Keratinocyte (primary cell): Measurements from ENCODE around the gene ABAT. TPM values are rescaled to one million over a fixed set of nuclear protein-coding genes. Genes with fewer than 3 reads are reported as not detected.

Experiments
- DNase-seq: peaks from one replicate; pipeline ENCODE4 v3.0.0-alpha.2; 2011; ENCODE audit warnings: low read depth, missing footprints, low spot score
- FAIRE-seq: peaks from 2 replicates; lab custom pipeline; 2011; peaks lifted over from hg19 to GRCh38; lab: Jason Lieb, UNC
- H2AFZ ChIP-seq: 2 replicates; pipeline ENCODE4 v1.6.0; 2012; ENCODE audit warnings: low read length, control low read depth, inconsistent platforms; ENCODE audit not compliant: control insufficient read depth
- H3K27ac ChIP-seq: 2 replicates; pipeline ENCODE4 v1.5.1; 2011; ENCODE audit warnings: low read length; ENCODE audit not compliant: control insufficient read depth, insufficient read depth
- H3K27me3 ChIP-seq: 3 replicates; pipeline ENCODE4 v1.6.0; 2011; ENCODE audit warnings: low read length; ENCODE audit not compliant: control insufficient read depth, insufficient read depth; ENCODE audit errors: extremely low read depth
- H3K36me3 ChIP-seq, 2 experiments: 2 replicates in 1 of 2; 3 replicates in 1 of 2; pipeline ENCODE4 v1.5.1; 2011; ENCODE audit warnings: low read length in 2 of 2, mild to moderate bottlenecking in 1 of 2; ENCODE audit not compliant: control insufficient read depth in 2 of 2, insufficient read depth in 2 of 2; ENCODE audit errors: extremely low read depth in 1 of 2
- H3K4me1 ChIP-seq: 3 replicates; pipeline ENCODE4 v1.5.1; 2011; ENCODE audit warnings: low read length; ENCODE audit not compliant: control insufficient read depth, insufficient read depth; ENCODE audit errors: extremely low read depth
- H3K4me2 ChIP-seq: 3 replicates; pipeline ENCODE4 v1.6.0; 2011; ENCODE audit warnings: low read depth, low read length; ENCODE audit not compliant: control insufficient read depth, insufficient read depth; ENCODE audit errors: extremely low read depth
- H3K4me3 ChIP-seq, 3 experiments: fragments of 200-600 bp in 1 of 3; sonication (generic) in 1 of 3; 2 replicates in 2 of 3; 3 replicates in 1 of 3; pipeline ENCODE4 v1.5.1; 2011 to 2016; ENCODE audit warnings: low read length in 3 of 3, mild to moderate bottlenecking in 3 of 3, control low read depth in 2 of 3, inconsistent platforms in 1 of 3, low read depth in 1 of 3, mixed read lengths in 1 of 3, mixed run types in 1 of 3, moderate library complexity in 1 of 3; ENCODE audit not compliant: control insufficient read depth in 2 of 3, insufficient read depth in 2 of 3; ENCODE audit errors: extremely low read depth in 1 of 3
- H3K79me2 ChIP-seq: 2 replicates; pipeline ENCODE4 v1.6.0; 2012; ENCODE audit warnings: low read length; ENCODE audit not compliant: control insufficient read depth, insufficient read depth
- H3K9ac ChIP-seq: 3 replicates; pipeline ENCODE4 v1.6.0; 2011; ENCODE audit warnings: low read length; ENCODE audit not compliant: control insufficient read depth, insufficient read depth; ENCODE audit errors: extremely low read depth
- H3K9me1 ChIP-seq: 3 replicates; pipeline ENCODE4 v1.6.0; 2011; ENCODE audit warnings: low read length; ENCODE audit not compliant: control insufficient read depth, insufficient read depth; ENCODE audit errors: extremely low read depth
- H3K9me3 ChIP-seq: 2 replicates; pipeline ENCODE4 v1.5.1; 2012; ENCODE audit warnings: low read depth, low read length; ENCODE audit not compliant: control insufficient read depth
- H4K20me1 ChIP-seq: 3 replicates; pipeline ENCODE4 v1.6.0; 2011; ENCODE audit warnings: low read length; ENCODE audit not compliant: control insufficient read depth, insufficient read depth; ENCODE audit errors: extremely low read depth
- CTCF ChIP-seq, 3 experiments: IDR thresholded peaks in 1 of 3; conservative IDR thresholded peaks in 1 of 3; optimal IDR thresholded peaks in 1 of 3; 2 replicates in 2 of 3; 3 replicates in 1 of 3; pipeline versions ENCODE3 to v1.5.1; 2011; ENCODE audit warnings: low read length in 3 of 3, mild to moderate bottlenecking in 3 of 3, moderate library complexity in 2 of 3, control low read depth in 1 of 3, inconsistent platforms in 1 of 3; ENCODE audit not compliant: insufficient read depth in 2 of 3; ENCODE audit errors: extremely low read depth in 1 of 3
- EZH2 ChIP-seq: IDR thresholded peaks from one replicate; pipeline ENCODE4 v1.6.1; 2012; ENCODE audit warnings: inconsistent platforms, mild to moderate bottlenecking, low read length, moderate library complexity
- dilution Hi-C: fragments of 300-500 bp; cut with MboI; formaldehyde crosslinking; loops from one replicate; pipeline ENCODE4 v1.7.0; 2020; ENCODE audit warnings: low sequenced_read_pairs; ENCODE audit not compliant: extremely low pct_ligation_motif_present
- polyA plus RNA-seq, 5 experiments: library from polyadenylated mRNA; depleted of rRNA in 3 of 5; stranded (reverse) in 3 of 5; stranded (forward) in 1 of 5; unstranded in 1 of 5; fragments of >200 nt; gene quantifications; 1 replicate in 1 of 5; 2 replicates in 3 of 5; 3 replicates in 1 of 5; pipeline versions ENCODE4 v1.2.1 to v1.2.3, GENCODE V29; 2011 to 2012; ENCODE audit warnings: missing spikeins in 2 of 5, low read depth in 1 of 5, low replicate concordance in 1 of 5

ABAT gene
- polyA plus RNA-seq, 1 donor (not counting 4 experiments of a cell fraction or from before 2014, with no cell fraction given) = 13.7 TPM

DNA sequence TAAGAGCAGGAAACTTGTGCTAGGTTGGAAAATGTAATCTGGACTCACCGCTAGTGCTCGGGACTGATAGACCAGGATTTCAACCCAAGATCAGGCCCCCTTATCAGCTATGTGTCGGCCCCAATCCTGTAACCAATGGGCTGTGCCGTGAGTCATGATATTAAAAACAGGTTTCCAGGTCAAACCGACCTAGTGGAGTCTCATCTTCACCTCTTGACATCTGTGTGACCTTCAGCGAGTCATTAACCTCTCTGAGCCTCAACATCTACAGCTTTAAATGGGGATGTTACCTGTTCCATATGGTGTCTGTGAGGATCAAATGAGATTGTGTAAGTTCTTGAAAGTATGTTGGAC, 123.7 kb downstream of the ABAT start:
- Histone ChIP-seq H3K79me2 (peaks cover 76% of the 10 kb centered on the region), H3K4me1 (peaks cover 23% of the 10 kb centered on the region), H3K9me3 (no peaks in the 10 kb centered on the region), H3K9ac (peak overlapping the region; percentile 86), H2AFZ (peak overlapping the region; percentile 1), H3K4me2 (peak overlapping the region; percentile 100), H3K4me3 (peak overlapping the region; percentile 85 to 96 (median 92)), H3K36me3 (peaks cover 9 to 25% of the 10 kb centered on the region in 2 experiments), H3K27ac (peak overlapping the region; percentile 79), H4K20me1 (peaks cover 7% of the 10 kb centered on the region), H3K9me1 (peaks cover 3% of the 10 kb centered on the region), H3K27me3 (no peaks in the 10 kb centered on the region)
- no peak for DNase-seq
- no peak for FAIRE-seq
- dilution Hi-C loops = no loop called here
- TF ChIP-seq EZH2 (no peak), CTCF (optimal IDR thresholded peaks at IDR 0.05 in 1 of 3, IDR thresholded peaks at IDR 0.05 in 1 of 3, conservative IDR thresholded peaks at IDR 0.05 in 1 of 3; ENCODE audit: extremely low read depth in 1 of 3, insufficient read depth in 2 of 3, low read length in 3 of 3) (no peak)

DNA sequence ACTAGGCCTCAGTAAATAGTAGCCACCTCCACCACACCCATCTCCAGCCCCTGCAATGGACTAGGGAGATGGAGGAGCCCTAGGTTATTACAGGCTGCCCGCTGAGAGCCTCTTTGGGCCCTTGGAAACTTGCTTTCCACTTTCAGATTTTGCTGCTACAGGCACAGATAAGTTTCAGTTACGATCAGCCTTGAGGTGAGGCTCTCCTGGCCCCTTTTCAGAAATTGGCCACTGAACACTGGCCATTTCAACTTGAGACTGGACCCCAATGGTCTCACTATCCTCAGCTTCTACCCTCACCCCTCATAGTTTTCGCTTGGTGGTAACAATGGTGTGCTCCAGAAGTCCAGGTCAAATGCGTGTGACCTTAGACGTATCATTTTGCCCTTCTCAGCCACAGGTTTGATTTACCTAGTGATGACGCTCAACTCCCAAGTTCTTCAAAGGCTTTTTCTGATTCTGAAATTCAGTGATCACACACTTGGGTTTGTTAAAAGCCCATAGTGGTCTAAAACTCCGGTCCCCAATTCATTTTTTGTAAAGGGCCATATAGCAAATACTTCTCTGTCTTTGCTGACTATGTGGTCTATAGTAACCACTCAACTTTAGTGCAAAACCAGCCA, 124.2 kb downstream of the ABAT start:
- no peak for TF ChIP-seq CTCF (optimal IDR thresholded peaks at IDR 0.05 in 1 of 3, IDR thresholded peaks at IDR 0.05 in 1 of 3, conservative IDR thresholded peaks at IDR 0.05 in 1 of 3; ENCODE audit: extremely low read depth in 1 of 3, insufficient read depth in 2 of 3, low read length in 3 of 3)
- TF ChIP-seq EZH2 = no peak
- Histone ChIP-seq H3K4me3 (peak overlapping the region; percentile 85 to 96 (median 92)), H3K4me2 (peak overlapping the region; percentile 100), H3K9ac (peak overlapping the region; percentile 86), H2AFZ (no peak overlapping the region), H3K27me3 (no peaks in the 10 kb centered on the region), H3K4me1 (peaks cover 23% of the 10 kb centered on the region), H4K20me1 (peaks cover 7% of the 10 kb centered on the region), H3K27ac (peak overlapping the region; percentile 79), H3K36me3 (peaks cover 12 to 29% of the 10 kb centered on the region in 2 experiments), H3K9me3 (no peaks in the 10 kb centered on the region), H3K79me2 (peaks cover 80% of the 10 kb centered on the region), H3K9me1 (peaks cover 3% of the 10 kb centered on the region)
- DNase-seq = no peak
- no peak for FAIRE-seq
- dilution Hi-C loops = no loop called here
